ENCODE data around the gene AGAP9.
"Not testable (repeated sequence)": the region's sequence is repeated elsewhere in the genome, so short reads cannot be mapped to it uniquely, and the experiment has no call there.

DNA sequence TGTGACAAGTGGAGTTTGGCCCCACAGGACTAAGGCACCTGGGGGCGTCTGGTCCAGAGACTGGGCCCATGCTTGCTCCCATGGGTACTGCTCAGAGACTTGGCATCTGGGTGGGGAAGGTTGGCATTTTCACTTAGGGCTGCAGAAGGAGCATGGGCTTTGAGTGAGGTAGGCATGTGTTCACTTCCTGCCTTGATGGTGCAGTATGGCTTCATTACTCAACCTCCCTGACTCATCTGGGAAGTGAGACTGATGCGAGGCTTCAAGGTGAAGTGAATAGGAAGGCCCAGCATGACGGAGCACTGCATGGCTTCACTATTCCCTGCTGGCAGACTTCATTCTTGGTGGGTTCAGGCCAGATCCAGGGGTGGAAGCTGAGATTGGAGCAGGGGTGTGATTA lies 50.8 kb downstream of the AGAP9 start:
- TF ChIP-seq, protein P1, sequence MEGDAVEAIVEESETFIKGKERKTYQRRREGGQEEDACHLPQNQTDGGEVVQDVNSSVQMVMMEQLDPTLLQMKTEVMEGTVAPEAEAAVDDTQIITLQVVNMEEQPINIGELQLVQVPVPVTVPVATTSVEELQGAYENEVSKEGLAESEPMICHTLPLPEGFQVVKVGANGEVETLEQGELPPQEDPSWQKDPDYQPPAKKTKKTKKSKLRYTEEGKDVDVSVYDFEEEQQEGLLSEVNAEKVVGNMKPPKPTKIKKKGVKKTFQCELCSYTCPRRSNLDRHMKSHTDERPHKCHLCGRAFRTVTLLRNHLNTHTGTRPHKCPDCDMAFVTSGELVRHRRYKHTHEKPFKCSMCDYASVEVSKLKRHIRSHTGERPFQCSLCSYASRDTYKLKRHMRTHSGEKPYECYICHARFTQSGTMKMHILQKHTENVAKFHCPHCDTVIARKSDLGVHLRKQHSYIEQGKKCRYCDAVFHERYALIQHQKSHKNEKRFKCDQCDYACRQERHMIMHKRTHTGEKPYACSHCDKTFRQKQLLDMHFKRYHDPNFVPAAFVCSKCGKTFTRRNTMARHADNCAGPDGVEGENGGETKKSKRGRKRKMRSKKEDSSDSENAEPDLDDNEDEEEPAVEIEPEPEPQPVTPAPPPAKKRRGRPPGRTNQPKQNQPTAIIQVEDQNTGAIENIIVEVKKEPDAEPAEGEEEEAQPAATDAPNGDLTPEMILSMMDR (IDR thresholded peaks at IDR 0.05), result not testable (repeated sequence)
- not testable (repeated sequence) for TF ChIP-seq POLR2AphosphoS5 (IDR thresholded peaks at IDR 0.05; ENCODE audit: low read depth, low read length)
